Umbilical cord (tissue), 2 donors: ENCODE data around the gene SLC28A3. TPM values are rescaled to one million over a fixed set of nuclear protein-coding genes. Genes with fewer than 3 reads are reported as not detected.

ENCODE experiments used
- DNase-seq: peaks from one replicate; pipeline ENCODE4 v3.0.0-alpha.2; 2015; ENCODE audit warnings: low spot score
- total RNA-seq: library from RNA; depleted of rRNA; stranded (reverse); fragments of >200 nt; gene quantifications from one replicate; pipeline ENCODE4 v1.2.3, GENCODE V29; 2014; ENCODE audit warnings: low replicate concordance; ENCODE audit not compliant: insufficient read depth

The SLC28A3 gene
- total RNA-seq, 1 donor from 2014 or later, result 3.1 TPM

GRCh38 chr9:84241817-84242373, 98.7 kb downstream of the SLC28A3 start:
- DNase-seq, result peak; percentile 62

DNA sequence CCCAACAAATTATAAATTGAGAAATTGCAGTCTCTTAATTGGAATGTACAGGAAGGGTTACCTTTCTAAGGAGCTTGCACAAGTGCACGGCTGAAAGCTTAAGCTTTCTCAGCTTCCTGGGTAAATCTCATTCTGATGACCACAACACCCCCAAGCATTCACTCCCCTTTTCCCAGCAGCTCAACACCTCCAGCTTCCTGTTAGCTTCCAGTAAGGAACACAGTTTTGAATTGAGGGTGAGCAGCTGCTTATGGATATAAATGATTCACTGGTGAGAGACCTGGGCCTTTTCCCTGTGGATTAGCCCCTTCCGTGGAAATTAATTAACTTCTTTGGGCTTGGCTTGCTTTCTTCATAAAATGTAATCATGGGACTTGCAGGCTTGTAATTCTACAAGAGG, 101.2 kb downstream of the SLC28A3 start:
- no peak for DNase-seq

DNA sequence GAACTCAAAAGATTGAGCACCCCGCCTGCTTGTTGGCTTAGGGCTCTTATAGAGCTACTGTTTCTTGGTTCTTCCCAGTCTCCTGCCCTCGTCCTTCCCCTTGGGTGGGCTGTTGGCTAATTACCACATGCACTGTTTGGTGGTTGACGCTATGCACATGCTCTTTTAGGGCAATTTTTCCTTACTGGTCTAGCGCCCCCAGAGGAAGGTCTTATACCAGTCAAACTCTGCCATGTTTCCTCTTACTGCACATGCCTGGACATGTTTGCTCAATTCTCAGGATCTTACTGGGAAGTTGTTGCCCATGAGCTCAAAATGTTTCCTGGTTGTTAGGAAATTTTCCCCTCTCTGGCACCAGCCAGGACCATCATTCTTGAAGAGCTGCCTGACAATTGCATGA, 101.9 kb downstream of the SLC28A3 start:
- no peak for DNase-seq

- DNase-seq, result no peak
Measured at GRCh38 chr9:84235511-84235910, 105.0 kb downstream of the SLC28A3 start.

- DNase-seq, result peak; percentile 95
Measured at GRCh38 chr9:84230355-84231145, 110.0 kb downstream of the SLC28A3 start.

DNA sequence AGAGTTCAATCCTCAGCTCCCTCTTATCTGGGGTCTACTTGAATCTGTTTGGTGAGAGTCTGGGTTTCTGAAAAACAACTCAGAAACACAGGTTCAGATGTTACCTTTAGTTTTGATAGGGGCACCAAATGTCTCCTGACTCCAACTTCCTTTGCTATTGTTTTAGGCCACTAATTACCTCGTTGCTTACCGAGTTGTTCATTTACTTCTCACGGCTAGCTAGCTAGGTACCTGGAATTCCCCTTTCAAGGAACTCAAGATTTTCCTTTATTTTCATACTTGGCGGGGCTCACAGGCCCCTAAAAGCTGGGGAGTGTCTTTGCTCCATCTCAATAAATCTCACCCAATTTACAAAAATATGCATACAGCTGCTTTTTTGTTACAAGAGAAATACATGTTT, 111.4 kb downstream of the SLC28A3 start:
- no peak for DNase-seq

DNA sequence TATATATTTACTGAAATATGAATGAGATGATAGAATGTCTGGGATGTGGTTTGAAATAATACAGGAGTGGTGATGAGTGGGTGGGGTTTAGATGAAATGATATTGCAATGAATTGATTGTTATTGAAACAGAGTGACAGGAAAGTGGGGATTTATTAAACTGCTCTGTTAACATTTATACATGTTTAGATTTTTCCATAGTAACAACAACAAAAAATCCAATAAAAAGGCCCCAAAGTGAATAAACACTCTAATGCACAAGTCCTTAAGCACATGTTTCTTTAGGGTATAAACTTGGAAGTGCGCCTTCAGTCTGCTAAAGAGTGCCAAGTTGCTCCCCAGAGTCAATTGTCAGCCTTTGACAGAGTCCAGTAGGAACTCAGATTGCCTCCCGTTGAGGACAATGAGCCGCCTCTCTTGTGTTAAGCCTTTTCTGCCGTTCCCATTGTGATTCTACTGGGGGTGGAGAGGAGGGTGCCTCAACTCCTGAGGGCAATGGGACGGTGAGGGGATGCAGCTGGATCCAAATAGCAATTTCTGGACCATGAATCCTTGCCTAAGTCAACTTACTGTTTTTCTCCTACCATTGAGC, 112.3 kb downstream of the SLC28A3 start:
- no peak for DNase-seq

- no peak for DNase-seq
Measured at GRCh38 chr9:84226126-84226525, 114.4 kb downstream of the SLC28A3 start.
